GM12878 (cell line): ENCODE results near the gene PLXND1. TPM values are rescaled to one million over a fixed set of nuclear protein-coding genes. Genes with fewer than 3 reads are reported as not detected.

ENCODE experiments used
- ATAC-seq: fragments of 200-7000 bp; cut with Tn5 transposase; 3 replicates; pipeline ENCODE4 v1.9.1; 2020; ENCODE audit warnings: mild to moderate bottlenecking, moderate library complexity
- BruUV-seq: library from RNA; stranded (reverse); fragments of 400-500 nt; replicated peaks from 2 replicates; lab custom pipeline; 2021; lab: Mats Ljungman, UMichigan
- CTCF ChIA-PET: fragments of 300-600 bp; sonication (Branson Sonifier 250); formaldehyde crosslinking; extraction: SDS; loops from one replicate; lab custom pipeline; 2021; ENCODE audit warnings: inconsistent platforms; lab: Yijun Ruan, JAX
- POLR2A ChIA-PET: fragments of 350-600 bp; formaldehyde crosslinking; extraction: SDS; loops from one replicate; lab custom pipeline; 2021; ENCODE audit warnings: inconsistent platforms; lab: Charles Lee
- RAD21 ChIA-PET: fragments of 300-600 bp; sonication (Branson Sonifier 250); formaldehyde crosslinking; loops from one replicate; lab custom pipeline; 2023; ENCODE audit warnings: antibody characterized with exemption; ENCODE audit not compliant: unreplicated experiment; lab: Charles Lee
- SMC1A ChIA-PET: fragments of 300-600 bp; sonication (Branson Sonifier 250); formaldehyde crosslinking; loops from one replicate; lab custom pipeline; 2023; ENCODE audit not compliant: unreplicated experiment, uncharacterized antibody; lab: Charles Lee
- DNase-seq: peaks from one replicate; pipeline ENCODE4 v3.0.0-alpha.2; 2011; ENCODE audit warnings: low read depth, low spot score
- FAIRE-seq: peaks from 3 replicates; lab custom pipeline; 2011; peaks lifted over from hg19 to GRCh38; lab: Jason Lieb, UNC
- H2AFZ ChIP-seq: 2 replicates; pipeline ENCODE4 v1.6.0; 2011; ENCODE audit warnings: low read depth, low read length, control low read depth; ENCODE audit not compliant: control insufficient read depth
- H3K27ac ChIP-seq: 2 replicates; pipeline ENCODE4 v1.5.1; 2011; ENCODE audit warnings: control low read depth; ENCODE audit not compliant: control insufficient read depth, insufficient read depth
- H3K27me3 ChIP-seq, 2 experiments: replicated peaks in 1 of 2; 2 replicates each; pipeline versions ENCODE4 v1.6.0 to v1.6.1; 2011; ENCODE audit warnings: low read length in 1 of 2; ENCODE audit not compliant: control insufficient read depth in 2 of 2, insufficient read depth in 2 of 2
- H3K36me3 ChIP-seq, 2 experiments: 2 replicates each; pipeline ENCODE4 v1.5.1; 2011; ENCODE audit warnings: low read length in 1 of 2; ENCODE audit not compliant: control insufficient read depth in 2 of 2, insufficient read depth in 2 of 2
- H3K4me1 ChIP-seq: 2 replicates; pipeline ENCODE4 v1.6.1; 2011; ENCODE audit warnings: mild to moderate bottlenecking, low read length, moderate library complexity, mixed read lengths; ENCODE audit not compliant: control insufficient read depth, insufficient read depth
- H3K4me2 ChIP-seq: 2 replicates; pipeline ENCODE4 v1.6.0; 2011; ENCODE audit warnings: control low read depth; ENCODE audit not compliant: control insufficient read depth, insufficient read depth
- H3K4me3 ChIP-seq: fragments of 200-600 bp; sonication (generic); 2 replicates; pipeline ENCODE4 v1.5.1; 2016
- H3K79me2 ChIP-seq: 2 replicates; pipeline ENCODE4 v1.6.0; 2011; ENCODE audit warnings: low read length; ENCODE audit not compliant: control insufficient read depth, insufficient read depth
- H3K9ac ChIP-seq: 2 replicates; pipeline ENCODE4 v1.8.0; 2011; ENCODE audit warnings: low read length, control low read depth, mixed read lengths; ENCODE audit not compliant: control insufficient read depth, insufficient read depth
- H3K9me3 ChIP-seq: replicated peaks from 3 replicates; pipeline ENCODE4 v1.5.1; 2011; ENCODE audit warnings: mild to moderate bottlenecking, low read length; ENCODE audit not compliant: control insufficient read depth, insufficient read depth
- H4K20me1 ChIP-seq: 2 replicates; pipeline ENCODE4 v1.6.0; 2011; ENCODE audit not compliant: control insufficient read depth, insufficient read depth
- BCL3 ChIP-seq: IDR thresholded peaks from 2 replicates; pipeline ENCODE4 v1.6.1; 2011; ENCODE audit warnings: borderline replicate concordance, low read depth, mild to moderate bottlenecking, moderate library complexity, low read length; ENCODE audit not compliant: insufficient read depth, poor library complexity, severe bottlenecking
- BCLAF1 ChIP-seq: fragments of 450-650 bp; IDR thresholded peaks from 2 replicates; pipeline ENCODE4 v1.6.1; 2017; ENCODE audit warnings: antibody characterized with exemption, mild to moderate bottlenecking, moderate library complexity
- CBX3 ChIP-seq: fragments of 200-600 bp; sonication (generic); IDR thresholded peaks from 2 replicates; pipeline ENCODE4 v1.6.1; 2016; ENCODE audit warnings: low read depth, borderline replicate concordance
- CREB1 ChIP-seq: IDR thresholded peaks from 2 replicates; pipeline ENCODE4 v1.6.1; 2012; ENCODE audit warnings: low read depth, mild to moderate bottlenecking, inconsistent platforms
- JUNB ChIP-seq: IDR thresholded peaks from 2 replicates; pipeline ENCODE4 v1.6.1; 2016; ENCODE audit warnings: antibody characterized with exemption, mild to moderate bottlenecking
- KAT2A ChIP-seq: conservative IDR thresholded peaks from 2 replicates; pipeline ENCODE4 v1.6.1; 2011; ENCODE audit warnings: low read depth, low read length; ENCODE audit not compliant: control insufficient read depth
- MXI1 ChIP-seq: fragments of 150-350 bp; IDR thresholded peaks from 2 replicates; pipeline ENCODE4 v1.6.1; 2011; ENCODE audit warnings: low read depth, mild to moderate bottlenecking, inconsistent platforms, low read length, improper control_type of control experiment
- NR2F1 ChIP-seq: fragments of 450-650 bp; conservative IDR thresholded peaks from 2 replicates; pipeline ENCODE4 v1.6.1; 2017; ENCODE audit warnings: mild to moderate bottlenecking
- PAX5 ChIP-seq: IDR thresholded peaks from 2 replicates; pipeline ENCODE4 v1.6.1; 2011; ENCODE audit warnings: low read depth, low read length, borderline replicate concordance
- POLR2A ChIP-seq: IDR thresholded peaks from 2 replicates; pipeline ENCODE4 v1.6.1; 2011; ENCODE audit warnings: low read depth, mild to moderate bottlenecking, low read length
- RUNX3 ChIP-seq: IDR thresholded peaks from 2 replicates; pipeline ENCODE4 v1.6.1; 2012; ENCODE audit warnings: low read length, inconsistent platforms
- SP1 ChIP-seq: IDR thresholded peaks from one replicate; pipeline ENCODE4 v1.6.1; 2011; ENCODE audit warnings: low read depth, low read length
- TCF12 ChIP-seq: IDR thresholded peaks from 2 replicates; pipeline ENCODE4 v1.6.1; 2011; ENCODE audit warnings: low read depth, mild to moderate bottlenecking, low read length
- TCF7 ChIP-seq: IDR thresholded peaks from 2 replicates; pipeline ENCODE4 v1.6.1; 2014; ENCODE audit warnings: antibody characterized with exemption, borderline replicate concordance
- ZBED1 ChIP-seq: IDR thresholded peaks from 2 replicates; pipeline ENCODE4 v1.6.1; 2016; ENCODE audit warnings: borderline replicate concordance
- ZBTB33 ChIP-seq: fragments of 450-650 bp; IDR thresholded peaks from 2 replicates; pipeline ENCODE4 v1.6.1; 2017; ENCODE audit warnings: mild to moderate bottlenecking
- WGBS: methylation state at CpG from one replicate; pipeline ENCODE4 v1.1.6; 2016; ENCODE audit warnings: low lambda C conversion rate; ENCODE audit not compliant: insufficient replicate concordance, insufficient coverage; ENCODE audit errors: missing lambda C conversion rate; 5-methylcytosine and 5-hydroxymethylcytosine counted together
- in situ Hi-C: fragments of 300-500 bp; cut with MboI; formaldehyde crosslinking; loops from 9 replicates; pipeline ENCODE4 v1.14.3; 2018; ENCODE audit warnings: mixed read lengths
- intact Hi-C: fragments of 100-400 bp; cut with micrococcal nuclease; formaldehyde crosslinking; loops from one replicate; pipeline ENCODE4 v1.14.2; 2022; ENCODE audit not compliant: unreplicated experiment
- polyA plus RNA-seq, 11 experiments: library from polyadenylated mRNA; depleted of rRNA in 4 of 11; unstranded in 6 of 11; stranded (reverse) in 5 of 11; fragments of >200 nt; fragmentation: Nextera tagmentation in 4 of 11; fragmentation: Illumina TruSeq in 1 of 11; extraction: Ambion mirVana in 4 of 11; extraction: Trizol in 1 of 11; gene quantifications; 1 replicate in 1 of 11; 2 replicates in 10 of 11; pipeline versions ENCODE4 v1.2.1 to v1.2.3, GENCODE V29; 2011 to 2016; ENCODE audit warnings: inconsistent platforms in 2 of 11, missing spikeins in 2 of 11, low read depth in 1 of 11
- total RNA-seq, 4 experiments: library from RNA; depleted of rRNA in 3 of 4; stranded (reverse); fragments of >200 nt in 3 of 4; fragmentation: Illumina TruSeq in 1 of 4; extraction: Trizol in 1 of 4; gene quantifications; 2 replicates each; pipeline versions ENCODE4 v1.2.1 to v1.2.3, GENCODE V29; 2013 to 2021

The PLXND1 gene
- total and polyA plus RNA-seq, 10 of the 15 experiments (the other 5 are each of a cell fraction or from before 2014, with no cell fraction given) = 0.01 to 2.3 (median 0.72) TPM; not detected in 7

GRCh38 chr3:129548104-129548965, 58.1 kb downstream of the PLXND1 start:
- SMC1A ChIA-PET = no interaction called here
- in situ Hi-C loops (no loop called here), intact Hi-C loops (no loop called here)
- no peak for ATAC-seq
- Histone ChIP-seq H4K20me1 (no peaks in the 10 kb centered on the region), H3K27ac (no peak overlapping the region), H3K36me3 (no peaks in the 10 kb centered on the region), H3K79me2 (no peaks in the 10 kb centered on the region), H3K9ac (no peak overlapping the region), H3K9me3 (no peaks in the 10 kb centered on the region), H3K4me2 (no peak overlapping the region), H3K27me3 (peaks cover 0 to 7% of the 10 kb centered on the region in 2 experiments; a peak in 3 of 4 replicates), H3K4me3 (no peak overlapping the region), H3K4me1 (no peaks in the 10 kb centered on the region), H2AFZ (no peak overlapping the region)
- CTCF ChIA-PET = no interaction called here
- POLR2A ChIA-PET = interaction anchor here (1.2 kb wide), 1 partner anchor 14 kb away, joined by 3 read pairs; no protein-coding TSS in a partner anchor
- no TSS peak for BruUV-seq
- TF ChIP-seq POLR2A (no peak), ZBTB33 (no peak), CBX3 (no peak), KAT2A (no peak), MXI1 (no peak), CREB1 (no peak), JUNB (no peak), SP1 (no peak), BCLAF1 (no peak), NR2F1 (no peak), TCF7 (no peak), PAX5 (no peak), ZBED1 (no peak), RUNX3 (no peak), TCF12 (no peak), BCL3 (no peak)
- FAIRE-seq = no peak
- 36% methylated on average over 19 of the region's 19 CpGs for WGBS
- DNase-seq = no peak
- RAD21 ChIA-PET = no interaction called here
